AG08395 (cell line): ENCODE results near the gene SHC3.
"Not testable (repeated sequence)": the region's sequence is repeated elsewhere in the genome, so short reads cannot be mapped to it uniquely, and the experiment has no call there.

Experiments
- DNase-seq: peaks from one replicate; pipeline ENCODE4 v3.0.0; 2012; ENCODE audit warnings: mixed read lengths, low spot score

The SHC3 gene

GRCh38 chr9:89177944-89178829 lies at the start of gene SHC3:
SHC3 (minus strand) TSS chr9:89178818; CDS start chr9:89178460, 358 bp downstream.
- no peak for DNase-seq

- DNase-seq: no peak
Observed at GRCh38 chr9:89225991-89226471, 47.4 kb upstream of the SHC3 start.

GRCh38 chr9:89225587-89225986 lies 47.0 kb upstream of the SHC3 start:
- DNase-seq: no peak

GRCh38 chr9:89225036-89225435 lies 46.4 kb upstream of the SHC3 start:
- DNase-seq: no peak

- no peak for DNase-seq
Observed at GRCh38 chr9:89224633-89225032, 46.0 kb upstream of the SHC3 start.

GRCh38 chr9:89223396-89223977 lies 44.9 kb upstream of the SHC3 start:
- DNase-seq: no peak

- no peak for DNase-seq
Observed at GRCh38 chr9:89219637-89220036, 41.0 kb upstream of the SHC3 start.

GRCh38 chr9:89218040-89218928 lies 39.7 kb upstream of the SHC3 start:
- DNase-seq: no peak

GRCh38 chr9:89215342-89215741 lies 36.7 kb upstream of the SHC3 start:
- DNase-seq: no peak

GRCh38 chr9:89213396-89213880 lies 34.8 kb upstream of the SHC3 start:
- DNase-seq: no peak

- DNase-seq: no peak
Observed at GRCh38 chr9:89212171-89212570, 33.6 kb upstream of the SHC3 start.

- DNase-seq: not testable (repeated sequence)
Observed at GRCh38 chr9:89209311-89209710, 30.7 kb upstream of the SHC3 start.

GRCh38 chr9:89207026-89207425 lies 28.4 kb upstream of the SHC3 start:
- DNase-seq: no peak

- no peak for DNase-seq
Observed at GRCh38 chr9:89204801-89205200, 26.2 kb upstream of the SHC3 start.

- no peak for DNase-seq
Observed at GRCh38 chr9:89195131-89195797, 16.6 kb upstream of the SHC3 start.

GRCh38 chr9:89194421-89195130 lies 16.0 kb upstream of the SHC3 start:
- DNase-seq: no peak

GRCh38 chr9:89191004-89191403 lies 12.4 kb upstream of the SHC3 start:
- DNase-seq: no peak

- no peak for DNase-seq
Observed at GRCh38 chr9:89189215-89189614, 10.6 kb upstream of the SHC3 start.

- DNase-seq: no peak
Observed at GRCh38 chr9:89187950-89188349, 9.3 kb upstream of the SHC3 start.

GRCh38 chr9:89187541-89187940 lies 8.9 kb upstream of the SHC3 start:
- no peak for DNase-seq

GRCh38 chr9:89186960-89187359 lies 8.3 kb upstream of the SHC3 start:
- no peak for DNase-seq
